DND-41 (cell line): ENCODE data around the gene FBXO47.

Source experiments
- EZH2 ChIP-seq: IDR thresholded peaks from 3 replicates; pipeline ENCODE4 v1.6.1; 2012; ENCODE audit warnings: borderline replicate concordance, low read depth, mild to moderate bottlenecking, moderate library complexity, low read length, inconsistent platforms; ENCODE audit not compliant: severe bottlenecking
- TF ChIP-seq, protein P1 (sequence below): IDR thresholded peaks from 2 replicates; pipeline ENCODE4 v1.5.1; 2012; ENCODE audit warnings: borderline replicate concordance, low read length, moderate library complexity, mild to moderate bottlenecking; ENCODE audit not compliant: poor library complexity, severe bottlenecking; ENCODE audit errors: extremely low read depth

DNA sequence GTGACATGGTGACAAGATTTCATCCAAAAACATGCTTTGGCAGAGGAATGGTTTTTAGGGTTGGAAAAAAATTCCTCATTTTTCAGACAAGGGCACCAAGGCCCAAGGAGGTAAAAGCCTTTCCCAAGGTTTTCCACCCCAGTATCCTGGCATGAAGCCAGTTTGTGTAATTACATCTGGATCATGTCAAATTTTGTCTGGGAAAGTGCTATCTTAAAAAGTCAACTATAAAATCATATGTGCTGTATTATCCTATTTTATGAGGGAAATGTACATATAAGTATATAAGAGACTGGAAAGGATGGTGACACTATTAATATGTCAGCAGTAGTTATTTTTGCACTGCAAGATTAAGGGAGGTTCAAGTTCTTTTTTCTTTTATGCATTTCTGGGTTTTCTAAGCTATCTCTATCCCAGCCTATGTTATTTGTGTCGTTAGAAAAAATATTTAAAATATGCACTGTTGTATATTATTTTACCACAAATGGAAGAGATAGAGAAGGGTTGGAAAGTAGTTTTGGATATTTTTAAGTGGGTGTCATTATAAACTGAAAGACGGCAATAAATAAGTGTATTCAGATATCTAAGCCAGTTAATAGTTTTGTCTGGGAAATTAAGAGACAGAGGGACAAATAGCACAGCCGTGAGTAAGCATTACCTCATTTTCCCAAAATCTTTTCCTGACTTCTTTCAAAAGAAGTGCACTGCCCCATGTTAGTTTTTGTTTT is 13.5 kb upstream of the FBXO47 start:
- TF ChIP-seq, protein P1, sequence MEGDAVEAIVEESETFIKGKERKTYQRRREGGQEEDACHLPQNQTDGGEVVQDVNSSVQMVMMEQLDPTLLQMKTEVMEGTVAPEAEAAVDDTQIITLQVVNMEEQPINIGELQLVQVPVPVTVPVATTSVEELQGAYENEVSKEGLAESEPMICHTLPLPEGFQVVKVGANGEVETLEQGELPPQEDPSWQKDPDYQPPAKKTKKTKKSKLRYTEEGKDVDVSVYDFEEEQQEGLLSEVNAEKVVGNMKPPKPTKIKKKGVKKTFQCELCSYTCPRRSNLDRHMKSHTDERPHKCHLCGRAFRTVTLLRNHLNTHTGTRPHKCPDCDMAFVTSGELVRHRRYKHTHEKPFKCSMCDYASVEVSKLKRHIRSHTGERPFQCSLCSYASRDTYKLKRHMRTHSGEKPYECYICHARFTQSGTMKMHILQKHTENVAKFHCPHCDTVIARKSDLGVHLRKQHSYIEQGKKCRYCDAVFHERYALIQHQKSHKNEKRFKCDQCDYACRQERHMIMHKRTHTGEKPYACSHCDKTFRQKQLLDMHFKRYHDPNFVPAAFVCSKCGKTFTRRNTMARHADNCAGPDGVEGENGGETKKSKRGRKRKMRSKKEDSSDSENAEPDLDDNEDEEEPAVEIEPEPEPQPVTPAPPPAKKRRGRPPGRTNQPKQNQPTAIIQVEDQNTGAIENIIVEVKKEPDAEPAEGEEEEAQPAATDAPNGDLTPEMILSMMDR: no peak
- TF ChIP-seq EZH2: no peak
